Stimulated activated CD4-positive, alpha-beta T cell treated with anti-CD3 and anti-CD28 coated beads, Interleukin-4, amount 100 ng/mL, for 24 hours (primary cell): ENCODE measurements around the gene TBC1D22A.
"Not testable (repeated sequence)": the region's sequence is repeated elsewhere in the genome, so short reads cannot be mapped to it uniquely, and the experiment has no call there.

Experiments used
- DNase-seq: peaks from one replicate; pipeline ENCODE4 v3.0.0-alpha.2; 2020

TBC1D22A gene

DNA sequence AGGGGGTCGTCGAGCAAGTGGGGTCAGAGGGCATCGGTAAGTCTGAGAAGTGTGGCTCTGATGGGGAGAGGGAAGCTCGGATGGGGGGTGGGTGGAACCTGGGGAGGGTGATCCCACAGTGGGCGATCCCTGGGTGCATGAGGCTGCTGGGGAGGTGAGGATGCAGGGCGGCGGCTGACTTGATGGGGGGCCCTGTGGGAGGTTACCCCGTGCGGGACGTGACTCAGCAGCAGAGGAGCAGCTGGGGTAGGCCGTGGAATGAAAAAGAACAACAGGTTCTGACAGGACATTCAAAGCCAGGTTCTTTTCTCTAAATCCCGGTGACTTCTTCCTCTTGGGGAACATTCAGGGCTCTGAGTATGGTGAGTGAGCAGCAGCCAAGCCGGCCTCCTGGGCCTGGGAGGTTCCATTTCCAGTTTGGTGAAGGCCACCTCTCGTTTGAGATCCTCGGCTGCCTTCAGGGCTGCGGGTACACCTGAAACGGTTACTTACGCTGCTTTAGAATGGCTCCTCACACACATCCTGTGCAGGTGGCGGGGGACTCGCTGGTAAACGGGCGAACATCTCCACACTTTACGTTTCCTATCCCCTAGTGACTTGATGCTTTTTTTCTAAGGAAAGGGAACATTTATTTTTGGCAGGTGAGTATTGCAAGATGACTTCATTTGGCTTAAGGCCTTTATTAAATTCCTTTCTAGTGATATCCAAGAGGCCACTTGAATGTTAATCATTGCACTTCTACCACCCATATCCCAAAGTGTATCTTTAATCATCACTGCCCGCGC lies 278.2 kb downstream of the TBC1D22A start:
- no peak for DNase-seq

DNA sequence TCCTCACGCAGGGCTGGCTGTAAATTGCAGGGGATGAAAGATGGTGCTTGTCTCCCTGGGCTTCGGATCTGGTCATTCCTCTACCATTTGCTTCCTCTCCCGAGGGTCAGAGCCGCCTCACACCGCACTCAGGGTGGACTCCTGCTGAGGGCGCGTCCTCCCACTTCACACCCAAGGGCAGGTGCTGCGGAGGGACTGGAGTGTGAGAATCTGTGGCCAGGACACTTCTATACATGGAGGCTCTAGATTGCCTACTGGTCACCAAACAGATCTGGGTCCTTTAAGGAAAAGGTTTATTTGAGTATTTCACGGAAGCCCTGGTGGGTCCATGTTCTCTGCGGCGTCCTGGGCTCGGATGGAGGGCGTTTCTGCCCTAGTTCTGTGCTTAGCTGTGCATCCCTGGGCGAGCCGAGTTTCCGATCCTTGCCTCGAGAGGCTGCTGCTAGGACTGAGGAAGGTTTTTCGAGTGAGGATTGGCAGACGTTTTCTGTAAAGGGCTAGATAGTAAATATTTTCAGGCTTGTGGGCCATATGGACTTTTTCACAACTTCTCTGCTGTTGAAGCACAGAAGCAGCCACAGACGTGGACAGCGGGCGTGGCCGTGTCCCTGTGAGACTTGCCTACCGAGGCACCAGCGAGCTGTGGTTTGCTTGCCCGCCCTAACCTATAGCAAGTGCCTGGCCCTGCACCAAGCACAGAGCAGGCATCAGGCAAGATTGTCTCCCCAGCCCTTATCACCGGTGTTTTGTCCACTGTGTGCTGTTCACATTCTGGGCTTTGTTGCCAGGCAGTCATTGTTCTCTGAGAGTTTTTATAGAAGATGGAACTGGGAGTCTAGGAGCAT lies 279.0 kb downstream of the TBC1D22A start:
- no peak for DNase-seq

DNA sequence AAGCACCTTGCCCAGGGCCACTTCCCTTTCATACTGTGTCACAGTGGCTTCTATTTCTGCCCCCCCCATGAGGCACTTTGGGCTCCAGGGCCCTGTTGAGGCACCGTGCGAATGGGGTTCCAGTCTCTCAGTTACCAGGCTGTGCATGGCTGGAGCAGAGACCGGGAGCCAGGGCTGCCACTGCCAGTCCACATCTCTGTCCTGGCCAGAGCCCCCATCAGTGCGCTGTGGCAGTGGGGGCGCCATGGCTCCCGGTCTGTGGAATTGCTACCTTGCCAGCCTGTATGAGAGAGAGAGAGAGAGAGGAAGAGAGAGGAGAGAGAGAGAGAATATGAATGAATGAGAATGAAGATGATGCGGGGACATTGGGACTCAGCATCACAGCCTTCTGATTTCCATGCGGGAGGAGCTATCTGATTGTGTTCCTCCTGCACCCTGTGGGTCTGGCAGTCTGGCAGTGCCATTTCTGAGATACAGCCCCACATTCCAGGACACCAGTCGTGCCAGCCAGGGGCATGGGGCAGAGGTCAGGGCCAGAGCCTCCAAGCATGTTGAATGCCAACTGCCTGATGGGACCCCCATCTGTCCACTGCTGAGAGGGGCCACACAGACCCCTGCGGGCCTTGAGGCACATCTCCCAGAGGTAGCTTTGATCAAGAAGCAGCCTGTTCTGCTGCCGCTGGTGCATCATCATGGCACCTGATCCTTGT lies 279.8 kb downstream of the TBC1D22A start:
- no peak for DNase-seq

DNA sequence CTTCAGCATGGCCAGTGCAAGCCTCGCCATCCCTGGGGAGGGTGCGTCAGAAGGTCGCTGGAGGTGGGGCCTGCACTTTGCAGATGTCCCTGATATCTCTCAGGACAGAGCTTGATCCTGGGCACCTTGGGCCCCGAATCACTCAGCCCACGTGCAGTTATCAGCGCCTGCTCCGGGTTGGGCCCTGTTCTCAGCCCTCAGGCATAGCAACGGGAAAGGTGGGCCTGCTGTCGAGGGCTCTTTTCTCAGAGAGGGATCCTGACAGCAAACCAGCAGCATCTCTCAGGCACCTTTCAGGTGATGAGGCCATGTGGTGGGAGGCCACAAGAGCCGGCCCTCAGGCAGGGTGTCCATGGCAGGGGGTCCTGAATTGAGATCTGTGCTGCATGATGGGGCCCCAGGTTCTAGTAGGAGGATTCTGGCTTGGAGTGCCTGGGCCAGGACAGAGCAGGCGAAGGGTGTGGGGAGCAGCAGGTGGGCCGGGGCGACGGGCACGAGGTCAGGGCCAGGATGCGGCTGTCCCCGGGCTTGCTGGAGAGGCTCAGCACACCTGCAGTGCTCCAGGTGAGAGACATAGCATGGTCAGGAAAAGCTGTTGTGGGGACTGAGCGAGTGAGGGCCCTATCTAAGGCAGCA lies 280.5 kb downstream of the TBC1D22A start:
- DNase-seq = no peak

DNA sequence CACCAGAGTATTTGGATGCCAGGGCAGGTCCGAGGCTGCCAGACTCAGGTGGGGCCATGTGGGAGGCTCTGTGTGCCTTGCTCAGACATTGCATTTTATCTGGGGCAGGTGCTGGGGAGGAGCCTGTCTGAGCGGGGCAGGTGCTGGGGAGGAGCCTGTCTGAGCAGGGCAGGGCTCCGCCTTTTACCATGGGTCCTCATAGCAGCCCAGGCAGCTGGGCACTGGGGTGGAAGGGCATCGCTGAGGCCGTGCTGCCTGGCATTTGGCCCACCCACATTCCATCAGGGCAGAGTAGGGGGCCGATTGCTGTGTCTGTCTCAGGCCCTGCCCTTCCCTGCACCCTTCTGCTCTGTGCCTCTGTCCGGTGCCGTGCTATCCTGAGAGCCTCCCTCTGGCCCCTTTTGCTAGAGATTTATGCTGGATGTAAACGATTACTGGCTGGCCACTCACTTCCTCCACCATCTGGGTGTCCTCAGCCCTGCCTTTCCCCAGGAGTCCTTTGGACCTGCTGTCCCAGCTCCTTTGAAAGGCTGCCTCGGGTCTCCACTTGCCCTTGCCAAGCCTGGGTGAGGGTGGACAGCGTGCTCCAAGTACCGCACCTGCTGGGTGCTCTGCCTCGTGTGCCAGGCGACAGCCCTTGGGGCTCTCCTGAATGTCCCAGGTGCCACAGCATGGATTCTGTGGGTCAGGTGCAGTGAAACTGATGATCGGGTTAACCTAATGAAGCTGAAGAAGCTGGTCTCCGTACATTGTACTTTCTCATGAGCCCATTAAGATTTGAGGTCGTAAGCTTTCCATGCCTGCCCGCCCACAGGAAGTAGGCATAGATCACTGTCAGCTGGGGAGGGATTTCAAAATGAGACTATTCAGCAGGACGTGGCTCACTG lies 281.6 kb downstream of the TBC1D22A start:
- no peak for DNase-seq

DNA sequence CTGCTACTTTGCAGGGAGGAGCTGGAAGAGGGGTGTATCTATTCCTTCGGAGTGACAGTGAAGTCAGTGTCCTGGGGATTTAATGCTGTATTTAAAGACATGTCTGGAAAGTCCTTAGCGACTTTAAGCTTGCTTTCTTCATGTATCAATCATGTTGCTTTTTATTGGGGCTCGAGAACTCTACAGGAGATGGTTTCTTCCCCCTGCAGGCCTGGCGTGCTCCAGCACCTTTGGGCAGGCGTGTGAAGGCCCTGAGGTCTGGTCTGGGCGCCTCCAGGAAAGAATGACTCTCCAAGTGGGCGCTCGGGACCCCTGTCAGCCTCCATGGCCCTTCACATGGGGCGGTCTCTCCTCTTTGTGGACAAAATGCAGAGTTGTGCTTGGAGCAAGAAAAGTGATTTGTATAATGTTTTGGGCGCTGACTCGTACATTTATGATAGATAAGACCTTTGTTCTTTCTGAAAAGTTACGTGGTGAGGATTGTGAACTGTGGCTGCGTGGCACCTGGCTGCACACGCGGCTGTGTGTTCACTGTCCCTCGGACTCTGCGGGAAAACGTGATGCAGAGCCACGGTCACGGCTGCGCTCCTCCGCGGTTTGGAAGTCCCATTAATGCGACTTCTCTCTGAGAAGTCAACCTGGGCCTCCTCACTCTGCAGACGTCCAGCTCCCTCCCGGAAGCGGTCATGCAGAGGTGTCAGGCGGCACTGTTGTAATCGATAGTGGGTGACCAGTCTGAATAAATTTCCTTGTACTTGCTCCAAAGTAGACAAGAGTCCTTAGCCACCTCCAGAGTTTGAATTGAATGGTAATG lies 282.5 kb downstream of the TBC1D22A start:
- DNase-seq = no peak

DNA sequence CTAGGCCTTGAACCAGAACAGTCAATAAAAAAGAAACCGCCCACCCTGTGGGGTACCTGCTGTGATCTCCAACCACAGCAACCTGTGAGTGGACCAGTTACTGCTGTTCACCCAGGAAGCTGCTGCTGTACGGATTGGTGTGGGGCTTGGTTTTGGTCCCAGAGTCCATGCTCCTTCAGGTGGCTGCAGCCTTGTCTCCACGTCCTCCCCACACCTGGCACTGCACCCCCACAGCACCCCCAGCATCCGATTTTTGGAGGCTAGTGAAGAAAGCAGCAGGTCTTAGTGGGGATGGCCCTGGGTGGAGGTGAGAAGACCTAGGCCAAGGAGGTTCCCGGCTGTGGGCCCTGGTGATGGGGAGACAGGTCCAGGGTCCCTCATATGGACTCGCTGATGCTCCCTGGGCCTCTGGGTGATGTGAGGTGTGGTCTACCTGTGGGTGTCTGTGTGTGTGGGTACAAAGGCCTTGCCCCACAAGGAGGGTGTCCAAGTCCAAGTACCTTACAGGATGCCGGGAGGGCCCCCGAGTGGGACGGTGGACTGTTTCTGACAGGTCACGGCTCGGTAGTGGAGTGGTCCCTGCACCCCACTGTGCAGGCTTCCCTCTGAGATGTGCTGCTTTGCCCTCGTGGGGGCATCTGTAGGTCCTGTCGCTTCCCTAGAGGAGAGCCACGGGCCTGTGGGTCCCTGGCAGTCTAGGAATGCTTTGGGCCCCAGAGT lies 283.4 kb downstream of the TBC1D22A start:
- no peak for DNase-seq

DNA sequence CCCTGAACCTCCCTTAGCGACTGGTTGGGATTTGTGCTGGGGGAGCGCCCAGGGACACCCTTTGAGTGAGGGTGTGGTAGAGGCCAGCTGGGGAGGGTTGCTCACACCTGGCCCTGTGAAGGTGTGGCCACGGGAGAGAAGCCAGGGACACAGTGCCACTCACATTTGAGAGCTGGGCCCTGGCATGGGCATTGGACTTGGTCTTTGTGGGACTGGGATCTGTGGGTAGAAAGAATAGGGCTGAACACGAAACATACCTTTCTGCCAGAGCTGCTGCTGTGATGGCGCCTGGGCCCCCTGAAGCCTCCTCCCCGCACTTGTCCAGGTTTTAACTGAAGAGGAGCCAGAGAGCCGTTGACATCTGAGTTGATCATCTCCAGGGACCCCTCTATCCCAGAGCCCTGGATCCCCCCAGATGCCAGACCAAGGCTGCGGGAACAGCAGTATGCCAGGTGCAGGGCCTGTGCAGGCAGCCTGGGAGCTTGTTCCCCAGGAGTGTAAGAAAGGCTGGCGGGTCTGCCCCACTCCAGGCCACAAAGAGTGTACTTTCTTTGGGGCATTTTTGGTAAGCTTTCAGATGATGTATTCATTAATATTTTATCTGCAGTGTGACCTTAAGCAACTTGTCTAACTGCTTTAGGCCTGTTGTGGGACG lies 284.1 kb downstream of the TBC1D22A start:
- no peak for DNase-seq

DNA sequence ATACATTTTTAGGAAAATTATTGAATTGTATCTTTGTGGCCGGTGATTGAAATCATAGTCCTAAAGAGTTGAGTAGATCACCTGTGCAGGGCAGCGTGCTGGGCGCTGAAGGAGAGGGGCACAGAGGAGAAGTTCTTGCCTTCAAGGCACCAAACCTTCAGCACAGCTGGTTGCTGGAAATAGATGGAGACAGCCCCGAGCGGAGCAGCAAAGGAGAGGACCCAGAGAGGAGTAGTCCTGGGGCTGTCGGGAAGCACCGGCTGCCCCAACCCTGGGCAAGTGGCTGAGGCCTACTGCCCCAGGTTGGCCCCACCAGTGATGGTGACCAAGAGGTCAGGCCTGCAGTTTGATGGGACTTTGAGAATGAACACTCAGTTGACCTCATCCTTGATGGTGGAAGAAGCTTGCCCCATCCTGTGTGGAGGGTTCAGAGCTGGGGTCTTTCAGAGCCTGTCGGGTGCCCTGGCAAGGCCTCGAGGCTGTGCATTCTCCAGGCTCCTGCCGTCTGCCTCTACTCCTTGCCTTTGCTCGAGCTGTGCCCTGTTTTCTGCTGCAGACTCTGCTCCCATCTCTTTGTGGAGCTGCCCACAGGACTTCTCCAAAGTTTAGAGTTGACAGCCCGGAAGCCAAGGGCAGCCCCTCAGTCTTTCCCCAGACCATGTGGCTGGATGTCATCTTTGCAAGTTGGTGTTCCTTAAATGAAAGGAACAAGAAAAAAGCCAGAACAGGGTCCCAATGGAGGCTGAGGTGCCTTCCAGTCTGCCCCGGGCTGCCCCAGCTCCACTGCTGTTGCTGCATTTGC lies 285.1 kb downstream of the TBC1D22A start:
- no peak for DNase-seq

DNA sequence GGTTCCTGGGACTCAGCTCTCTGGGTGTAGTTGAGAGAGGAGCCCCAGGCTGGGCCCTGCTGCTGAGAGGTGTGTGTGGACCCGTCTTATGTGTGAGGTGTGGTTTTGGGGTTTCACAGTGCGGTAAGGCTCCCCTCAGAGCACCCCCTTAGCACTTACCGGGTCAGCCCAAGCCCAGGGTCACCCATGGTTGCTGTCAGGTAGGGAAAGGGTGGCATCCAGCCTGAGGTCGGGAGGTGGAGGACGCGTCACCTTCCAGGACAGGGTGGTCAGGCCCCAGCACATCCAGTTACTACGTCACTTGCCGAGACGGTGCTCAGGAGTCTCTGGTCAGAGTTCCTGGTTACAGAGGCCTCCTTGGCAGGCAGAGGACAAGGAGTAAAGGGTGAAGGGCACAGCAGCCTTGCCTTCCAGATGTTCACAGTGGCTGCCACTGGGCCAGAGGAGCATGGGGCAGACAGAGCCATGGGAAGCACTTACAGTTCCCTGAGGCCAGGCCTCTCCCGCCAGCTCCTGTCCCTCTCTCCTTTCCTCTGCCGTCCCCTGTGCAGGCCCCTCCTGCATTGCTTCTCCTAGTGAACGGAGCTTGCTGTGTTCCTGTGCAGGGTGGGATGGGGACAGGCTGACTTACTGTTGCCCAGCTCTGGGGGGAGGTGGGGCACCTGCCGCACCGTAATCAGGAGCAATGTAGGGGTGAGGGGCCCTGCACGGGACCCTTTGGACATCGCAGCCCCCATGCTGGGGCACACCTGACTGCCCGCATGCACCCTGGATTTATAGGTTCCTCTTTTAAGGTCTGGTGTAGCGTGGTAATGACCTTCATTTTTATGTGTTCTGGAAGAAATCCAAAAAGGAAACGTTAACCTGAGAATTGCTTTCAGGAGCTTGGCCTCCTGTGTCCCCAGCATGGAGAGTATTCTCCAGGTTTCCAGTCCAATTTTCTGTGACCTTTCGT lies 285.9 kb downstream of the TBC1D22A start:
- DNase-seq = no peak

DNA sequence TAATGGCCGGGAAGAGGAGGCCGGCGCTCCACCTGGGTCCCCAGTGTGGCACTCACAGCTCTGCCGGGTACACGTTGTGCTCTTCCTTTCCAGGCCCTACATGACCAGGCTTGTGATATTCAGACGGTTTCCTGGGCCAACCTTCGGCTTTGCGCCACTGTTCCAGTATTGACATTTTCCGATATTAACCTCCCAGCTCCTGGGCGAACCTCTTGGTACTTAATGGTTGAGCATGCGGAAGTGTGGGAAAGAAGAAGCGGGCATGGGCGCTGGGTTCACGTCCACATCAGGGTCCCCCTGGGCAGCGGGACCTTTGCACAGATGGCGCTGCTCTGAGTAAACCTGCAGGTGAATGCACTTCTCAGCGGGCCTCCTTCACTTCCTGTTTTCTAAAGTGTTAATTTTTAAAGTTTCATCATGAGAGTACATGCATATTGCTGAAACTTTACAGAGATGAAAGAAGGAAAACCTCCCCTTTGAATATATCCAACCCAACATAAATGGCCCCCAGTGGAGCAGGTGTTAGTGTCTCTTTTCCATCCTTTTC lies 286.7 kb downstream of the TBC1D22A start:
- no peak for DNase-seq

DNA sequence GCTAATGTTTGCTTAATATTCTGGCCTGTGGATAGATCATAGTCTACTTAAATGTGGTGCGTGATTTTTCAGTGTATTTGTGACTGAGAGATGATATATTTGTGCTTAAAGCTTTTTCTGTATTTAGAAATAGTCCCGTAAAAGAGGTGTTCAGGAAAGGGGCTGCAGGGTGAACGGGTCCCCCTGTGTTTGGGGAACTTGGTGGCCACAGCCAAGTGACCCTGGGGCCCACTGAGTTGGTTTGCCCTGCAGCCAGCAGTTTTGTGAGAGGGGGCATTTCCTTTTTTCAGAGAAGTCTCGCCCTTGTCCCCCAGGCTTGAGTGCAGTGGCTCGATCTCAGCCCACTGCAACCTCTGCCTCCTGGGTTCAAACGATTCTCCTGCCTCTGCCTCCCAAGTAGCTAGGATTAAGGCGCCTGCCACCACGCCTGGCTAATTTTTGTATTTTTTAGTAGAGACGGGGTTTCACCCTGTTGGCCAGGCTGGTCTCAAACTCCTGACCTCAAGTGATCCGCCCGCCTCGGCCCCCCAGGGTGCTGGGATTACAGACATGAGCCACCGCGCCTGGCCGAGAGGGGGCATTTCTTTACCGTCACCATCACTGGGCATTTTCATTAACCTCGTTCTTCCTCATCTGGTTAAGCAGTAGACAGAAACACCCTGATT lies 287.4 kb downstream of the TBC1D22A start:
- DNase-seq = not testable (repeated sequence)

DNA sequence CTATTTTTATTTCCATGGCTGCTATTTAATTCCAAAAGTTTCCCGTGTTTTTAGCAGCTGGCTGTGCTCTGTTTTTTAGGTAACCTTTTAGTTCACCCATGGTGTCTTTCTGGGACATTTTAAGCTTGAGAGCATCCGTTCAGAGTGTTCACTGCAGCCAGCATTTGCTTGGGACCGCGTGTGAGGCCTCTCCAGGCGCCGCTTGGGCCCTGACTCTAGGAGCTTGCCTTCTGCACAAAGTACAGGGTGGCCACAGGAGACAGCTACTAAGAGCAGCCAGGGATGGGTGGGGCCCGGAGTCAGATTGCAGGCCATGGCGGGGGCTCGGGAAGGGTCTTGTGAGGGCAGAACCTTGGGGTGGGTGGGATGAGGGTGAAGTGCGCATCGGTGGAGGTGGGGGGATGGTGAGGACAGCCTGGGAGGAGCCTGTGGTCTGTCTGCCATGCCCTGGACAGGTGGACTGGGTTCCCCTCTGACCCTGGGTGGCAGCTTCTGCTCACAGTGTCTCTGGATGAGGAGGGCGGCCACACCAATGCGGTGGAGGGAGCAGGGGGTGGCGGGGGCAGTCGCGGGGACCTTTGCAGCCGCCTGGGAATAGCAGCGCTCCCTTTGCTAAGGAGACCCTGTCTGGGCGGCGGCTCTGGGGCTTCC lies 288.1 kb downstream of the TBC1D22A start:
- DNase-seq = no peak

DNA sequence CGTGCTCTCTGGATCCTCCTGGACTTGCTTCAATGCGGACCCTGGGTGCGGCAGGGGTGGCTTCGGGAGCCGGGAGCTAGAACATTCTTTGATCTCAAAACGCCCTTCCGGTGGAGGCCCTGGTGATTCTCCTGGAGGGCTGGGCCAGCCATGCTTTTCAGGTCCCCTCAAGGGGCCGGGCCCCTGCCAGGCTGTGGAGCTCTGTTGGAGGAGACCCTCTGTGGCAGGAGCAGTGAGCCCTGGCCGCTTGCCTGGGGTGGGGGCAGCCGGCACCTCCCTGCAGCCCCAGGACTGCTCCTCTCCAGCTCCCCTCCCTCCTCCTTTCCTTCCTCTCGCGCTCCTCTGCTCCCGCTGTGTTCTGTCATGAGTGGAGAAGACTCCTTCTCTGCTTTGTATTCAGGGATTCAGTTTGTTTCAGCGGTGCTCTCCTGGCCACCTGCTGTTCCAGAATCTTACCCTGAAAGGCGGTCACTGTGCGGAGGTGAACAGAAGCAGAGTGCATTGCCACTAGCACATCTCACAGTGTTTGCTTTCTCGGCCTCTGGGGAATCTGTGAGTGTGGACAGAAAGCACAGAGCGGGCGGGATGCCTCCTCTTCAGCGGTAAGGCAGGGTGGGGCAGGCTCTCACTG lies 289.1 kb downstream of the TBC1D22A start:
- no peak for DNase-seq

DNA sequence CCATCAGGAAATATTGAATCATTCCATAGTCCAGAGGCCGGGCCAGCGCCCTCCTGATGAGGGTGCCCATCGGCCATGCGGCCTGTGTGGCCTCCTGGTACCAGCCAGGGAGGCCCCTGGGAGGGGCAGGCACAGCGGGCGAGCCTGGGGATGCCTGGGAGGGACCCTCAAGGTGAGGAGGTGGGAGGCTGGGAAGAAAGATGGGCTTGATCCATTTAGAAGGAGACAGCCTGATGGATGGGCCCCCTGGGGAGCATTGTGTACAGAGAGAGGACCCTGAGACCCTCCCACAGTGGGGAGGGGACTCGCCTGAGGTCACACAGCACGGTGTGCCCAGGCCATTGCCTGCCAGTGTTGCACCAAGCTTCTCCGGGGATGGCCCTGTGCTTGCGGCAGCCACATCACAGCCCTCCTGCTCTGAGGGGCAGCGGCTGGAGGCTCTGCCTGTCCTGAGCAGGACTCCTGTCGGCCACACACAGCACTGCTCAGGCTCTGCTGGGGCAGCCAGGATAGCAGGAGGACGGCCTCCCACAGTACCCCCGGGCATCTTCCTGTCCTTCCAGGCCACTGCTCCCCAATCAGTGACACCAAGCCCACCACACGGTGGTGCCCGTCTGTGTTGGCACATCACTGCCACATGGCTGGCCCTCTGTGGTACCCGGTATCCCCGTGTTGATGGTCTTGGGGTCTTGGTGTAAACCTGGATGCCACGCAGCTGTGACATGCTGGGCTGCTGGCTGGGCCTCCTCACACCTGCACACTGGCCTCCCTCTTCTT lies 290.0 kb downstream of the TBC1D22A start:
- DNase-seq = no peak
